HG03575 (cell line): Measurements from ENCODE around the gene WDR82.
"Not testable (repeated sequence)": the region's sequence is repeated elsewhere in the genome, so short reads cannot be mapped to it uniquely, and the experiment has no call there.

Experiments
- ATAC-seq: cut with Tn5 transposase; IDR thresholded peaks from one replicate; pipeline ENCODE4 v1.9.1; 2021; ENCODE audit not compliant: unreplicated experiment, insufficient number of reproducible peaks, low FRiP score; ENCODE audit errors: extremely low read depth

The WDR82 gene

GRCh38 chr3:52291508-52292181, 13.2 kb upstream of the WDR82 start:
- no peak for ATAC-seq

- no peak for ATAC-seq
Observed at GRCh38 chr3:52290596-52291507, 12.4 kb upstream of the WDR82 start.

GRCh38 chr3:52289747-52290595, 11.5 kb upstream of the WDR82 start:
- no peak for ATAC-seq

GRCh38 chr3:52289338-52289746, 10.9 kb upstream of the WDR82 start:
- no peak for ATAC-seq

GRCh38 chr3:52288674-52289073, 10.2 kb upstream of the WDR82 start:
- ATAC-seq = no peak

- no peak for ATAC-seq
Observed at GRCh38 chr3:52286777-52287110, 8.3 kb upstream of the WDR82 start.

GRCh38 chr3:52284051-52284450, 5.6 kb upstream of the WDR82 start:
- not testable (repeated sequence) for ATAC-seq

- ATAC-seq = no peak
Observed at GRCh38 chr3:52283306-52283705, 4.9 kb upstream of the WDR82 start.

- no peak for ATAC-seq
Observed at GRCh38 chr3:52281981-52282801, 3.7 kb upstream of the WDR82 start.

- no peak for ATAC-seq
Observed at GRCh38 chr3:52280050-52280461, 1.6 kb upstream of the WDR82 start.

- no peak for ATAC-seq
Observed at GRCh38 chr3:52279596-52279995, 1.1 kb upstream of the WDR82 start.

GRCh38 chr3:52277972-52278509, 408 bp downstream of the WDR82 start:
- ATAC-seq = peak; percentile 29

- ATAC-seq = no peak
Observed at GRCh38 chr3:52277071-52277964, 1.1 kb downstream of the WDR82 start.

- ATAC-seq = not testable (repeated sequence)
Observed at GRCh38 chr3:52274781-52275180, 3.7 kb downstream of the WDR82 start.

- no peak for ATAC-seq
Observed at GRCh38 chr3:52272831-52273230, 5.6 kb downstream of the WDR82 start.

- ATAC-seq = not testable (repeated sequence)
Observed at GRCh38 chr3:52272172-52272571, 6.3 kb downstream of the WDR82 start.

- ATAC-seq = no peak
Observed at GRCh38 chr3:52270252-52270754, 8.1 kb downstream of the WDR82 start.
